HG03139 (cell line): Measurements from ENCODE around the gene UTP25.

ENCODE experiments used
- ATAC-seq: cut with Tn5 transposase; IDR thresholded peaks from one replicate; pipeline ENCODE4 v1.9.1; 2021; ENCODE audit not compliant: unreplicated experiment

The UTP25 gene

DNA sequence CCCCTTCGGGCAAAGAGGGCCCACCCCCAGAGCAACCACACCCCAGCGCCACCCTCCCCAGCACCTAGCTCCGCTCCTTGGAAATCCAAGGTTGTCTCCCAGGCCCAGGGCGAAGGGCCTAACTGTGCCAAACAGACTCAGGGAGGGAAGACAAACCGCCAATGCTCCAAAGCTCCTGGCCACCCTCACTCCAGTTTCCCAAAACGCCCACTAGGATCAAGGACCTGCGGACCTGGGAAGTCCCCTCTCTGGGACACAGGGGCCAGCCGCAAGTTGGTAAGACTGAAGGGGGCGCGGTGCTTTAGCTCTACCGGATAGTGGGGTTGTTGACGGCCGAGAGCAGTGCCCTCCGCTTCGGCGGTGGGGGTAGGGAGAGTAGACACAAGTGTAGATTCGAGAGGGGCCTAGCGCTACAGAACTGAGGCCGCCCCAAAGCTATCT is 22.4 kb upstream of the UTP25 start:
- no peak for ATAC-seq

DNA sequence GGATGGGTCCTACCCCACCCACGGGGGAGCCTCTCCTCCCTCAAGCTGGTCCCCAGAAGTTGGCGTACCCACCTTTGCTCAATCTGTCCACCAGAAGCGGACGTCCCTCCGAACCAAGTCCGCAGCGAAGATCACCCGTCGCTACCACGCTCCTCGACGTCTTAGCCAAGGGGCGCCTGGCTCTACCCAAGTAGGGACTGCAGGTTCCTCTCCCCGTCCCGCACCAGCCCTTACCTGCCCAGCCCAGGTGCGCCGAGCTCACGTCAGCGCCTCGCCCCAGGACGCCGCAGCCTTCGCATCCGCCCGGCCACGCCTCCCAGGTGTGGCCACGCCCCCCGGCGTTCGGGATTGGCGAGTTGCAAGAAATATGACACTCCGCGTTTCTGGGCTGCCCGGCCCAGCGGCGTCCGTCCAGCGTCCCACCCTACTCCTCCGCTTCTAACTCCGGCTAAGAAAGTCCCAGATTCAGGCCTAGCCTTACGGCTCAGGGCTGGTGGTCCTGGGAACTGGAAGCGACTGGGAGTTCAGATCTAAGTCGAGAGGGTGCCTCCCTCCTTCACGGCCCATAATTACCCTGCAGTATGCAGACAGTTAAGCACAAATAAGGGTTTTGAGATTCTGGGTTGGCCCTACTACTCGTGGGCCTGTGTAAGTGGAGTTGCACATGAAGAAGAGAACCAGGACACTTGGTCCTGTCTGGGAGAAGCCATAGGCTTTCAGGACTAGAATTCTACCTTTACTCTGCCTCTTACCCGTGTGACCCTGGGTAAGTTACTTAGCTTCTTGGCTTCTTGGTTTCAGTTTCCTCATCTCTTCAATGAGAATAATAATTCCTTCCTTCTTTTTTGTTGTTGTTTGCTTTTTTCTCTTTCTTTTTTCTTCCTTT is 21.7 kb upstream of the UTP25 start, which contains the start of gene IRF6:
TSS of gene IRF6 (minus strand) at position 268 of the 886 bp plus-strand sequence. CDS start 4,729 bp downstream, outside the sequence.
- peak; percentile 82 for ATAC-seq

DNA sequence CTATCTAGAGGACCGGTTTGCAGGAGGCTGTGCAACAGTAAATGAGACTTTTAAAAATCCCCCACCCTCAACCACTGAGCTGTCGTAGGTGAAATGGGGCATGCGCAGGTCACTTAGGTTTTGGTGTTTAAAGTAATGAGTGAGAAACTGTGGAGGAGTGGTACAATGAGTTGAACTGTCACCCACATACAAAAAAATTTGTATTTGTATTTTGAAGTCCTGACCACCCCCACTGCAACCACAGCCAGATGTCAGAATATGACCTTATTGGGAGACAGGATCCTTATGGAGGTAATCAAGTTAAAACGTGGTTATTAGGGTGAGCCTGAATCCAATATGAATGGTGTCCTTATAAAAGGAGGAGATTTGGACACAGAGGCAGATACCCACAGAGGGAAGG is 20.3 kb upstream of the UTP25 start:
- no peak for ATAC-seq

DNA sequence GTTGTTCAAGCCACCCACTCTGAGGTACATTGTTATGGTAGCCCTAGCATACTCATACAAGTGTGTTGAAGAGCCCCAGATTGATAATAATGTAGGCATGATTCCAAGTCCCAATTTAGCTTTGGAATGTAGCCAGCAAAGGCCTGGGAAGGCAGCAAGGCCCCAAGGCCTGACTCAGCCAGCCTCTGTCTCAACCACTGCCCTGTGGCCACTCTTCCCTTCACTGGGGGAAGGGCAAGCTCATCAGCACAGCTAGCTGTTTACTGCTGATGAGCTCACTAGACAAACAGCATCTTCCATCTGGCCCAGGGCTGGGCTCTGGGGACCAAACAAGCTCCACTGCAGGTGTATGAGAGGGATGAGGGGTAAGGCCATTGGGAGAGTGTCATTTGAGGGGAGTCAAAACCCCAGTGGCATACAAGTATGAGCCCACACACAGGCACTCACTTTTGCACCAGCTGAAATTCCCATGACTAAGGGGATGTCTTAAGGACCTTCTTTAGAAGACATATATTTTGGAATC is 19.7 kb upstream of the UTP25 start:
- no peak for ATAC-seq

DNA sequence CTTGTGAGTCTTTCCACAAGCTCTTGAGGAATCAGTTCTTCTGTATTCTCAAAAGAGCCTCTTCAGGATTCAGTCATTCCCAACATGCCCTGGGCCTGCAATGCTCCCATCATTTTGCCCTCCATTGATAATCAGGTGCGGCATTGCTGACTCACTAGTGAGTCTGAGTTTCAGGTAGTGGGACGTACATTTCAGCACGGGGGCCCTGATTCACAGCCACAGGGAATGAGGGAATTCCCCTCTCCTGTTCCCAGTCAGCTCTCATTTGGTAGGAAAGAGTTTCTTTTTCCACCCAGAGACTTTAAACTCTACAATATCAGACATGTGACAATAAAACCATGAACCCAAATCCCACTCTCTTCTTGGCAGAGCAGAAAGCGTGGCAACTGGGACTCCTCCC is 18.2 kb upstream of the UTP25 start:
- no peak for ATAC-seq

DNA sequence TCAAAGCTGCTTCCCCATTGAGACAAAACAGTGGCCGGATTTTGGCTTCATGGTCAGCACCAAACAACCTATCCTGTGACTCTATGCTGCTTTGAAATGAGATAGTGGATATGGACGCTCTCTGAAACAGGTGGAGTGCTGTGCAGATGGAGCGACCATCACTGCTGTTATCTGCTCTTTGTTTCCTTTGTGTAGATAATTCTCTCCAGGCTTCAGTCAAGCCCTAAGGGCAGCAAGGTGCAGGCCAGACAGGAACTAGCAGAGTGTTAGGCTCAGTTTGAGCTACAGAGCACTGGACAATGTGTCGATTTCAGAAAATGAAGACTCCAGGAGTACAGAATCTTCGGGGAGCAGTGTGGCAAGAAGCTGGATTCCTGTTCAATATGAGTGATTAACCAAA is 17.0 kb upstream of the UTP25 start:
- ATAC-seq: no peak

DNA sequence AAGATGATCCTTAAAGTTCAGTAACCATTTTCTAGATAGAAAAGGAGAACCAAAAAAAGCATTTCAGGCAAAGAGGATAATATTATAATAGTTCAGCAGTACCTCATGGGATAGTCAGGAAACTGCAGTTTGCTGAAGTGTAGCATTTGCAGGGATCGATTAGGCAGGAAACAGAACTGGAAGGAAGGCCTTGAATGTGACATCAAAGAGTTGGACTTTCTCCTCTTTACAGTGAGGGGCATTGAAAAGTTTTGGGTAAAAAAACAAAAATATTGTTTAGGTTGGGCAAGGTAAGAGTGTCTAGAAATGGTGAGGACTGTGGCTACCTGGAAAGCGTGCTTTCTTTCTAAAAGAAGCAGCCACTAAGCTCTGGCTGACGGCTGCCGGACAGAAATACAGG is 13.9 kb upstream of the UTP25 start:
- no peak for ATAC-seq

DNA sequence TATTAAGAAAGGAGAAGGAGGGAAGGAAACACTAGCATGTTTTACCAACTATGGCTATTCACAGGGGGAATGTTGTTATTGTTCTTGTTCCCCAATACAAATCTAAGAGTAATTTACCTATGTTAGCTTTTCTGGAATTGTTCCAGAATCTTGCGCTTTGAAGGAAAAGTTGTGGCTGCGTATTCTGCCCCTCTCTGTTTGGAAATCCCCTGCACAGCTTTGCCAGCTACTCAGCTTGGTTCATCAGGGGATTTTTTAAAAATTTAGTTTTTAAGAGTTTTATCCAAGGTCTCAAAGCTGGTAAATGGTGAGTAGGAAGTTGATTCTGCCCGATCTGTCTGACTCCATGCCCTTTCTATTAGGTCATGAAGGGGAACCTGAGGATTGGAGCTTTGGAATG is 12.3 kb upstream of the UTP25 start:
- ATAC-seq: no peak

DNA sequence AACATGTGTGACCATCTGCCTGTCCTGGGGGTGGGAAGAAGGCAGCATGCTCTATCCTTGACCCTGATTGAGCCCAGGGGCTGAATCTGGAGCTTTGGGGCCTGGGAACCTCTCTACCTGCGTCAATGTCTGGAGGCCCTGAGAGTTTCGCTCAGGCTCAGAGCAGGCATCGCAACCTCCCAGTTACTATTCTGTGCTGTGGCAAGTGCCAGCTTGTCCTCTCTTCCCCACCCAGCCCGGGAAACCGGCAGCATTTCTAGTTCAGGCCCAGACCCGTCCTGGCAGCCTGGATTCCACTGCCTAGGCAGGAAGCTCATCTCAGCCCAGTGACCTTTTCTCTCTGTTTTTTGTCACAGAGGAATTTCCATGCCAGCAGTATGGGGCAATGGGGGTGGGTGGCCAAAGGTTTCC is 11.8 kb upstream of the UTP25 start:
- ATAC-seq: no peak

DNA sequence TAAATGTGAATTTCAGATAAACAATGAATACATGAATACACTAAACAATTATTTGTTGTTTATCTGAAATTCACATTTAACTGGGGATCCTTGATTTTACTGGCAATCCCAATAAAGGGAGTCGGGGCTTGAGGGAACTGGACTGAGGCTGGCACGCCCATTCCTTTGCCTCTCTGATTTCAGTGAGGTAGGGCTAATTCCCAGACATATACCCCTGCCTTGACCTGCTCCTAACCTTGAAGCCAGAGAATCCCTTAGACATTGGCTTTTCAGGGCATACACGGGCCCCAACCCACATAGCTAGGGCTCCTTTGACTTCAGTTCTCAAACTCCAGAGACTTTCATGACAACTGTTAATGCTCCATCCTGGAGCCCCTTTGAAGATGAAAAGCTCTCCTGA is 10.8 kb upstream of the UTP25 start:
- no peak for ATAC-seq

DNA sequence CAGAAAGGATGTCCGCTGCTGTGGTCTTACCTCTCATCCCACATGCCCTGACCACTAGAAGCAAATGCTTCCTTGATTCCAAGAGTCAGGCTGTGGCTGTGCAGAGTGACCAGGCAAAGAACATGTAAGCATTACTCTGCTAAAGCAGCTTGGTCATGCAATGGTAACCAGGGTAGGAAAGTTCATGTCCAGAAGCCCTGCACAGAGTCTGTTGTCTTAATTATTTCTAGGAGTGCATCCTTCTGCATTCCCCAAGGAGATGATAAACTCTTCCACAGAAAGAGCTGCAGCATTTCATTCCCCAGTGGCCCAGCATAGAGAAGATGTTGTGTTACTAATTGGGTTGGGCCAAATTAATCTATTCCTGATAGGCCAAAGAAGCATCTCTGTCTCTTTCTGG is 10.1 kb upstream of the UTP25 start:
- ATAC-seq: no peak

DNA sequence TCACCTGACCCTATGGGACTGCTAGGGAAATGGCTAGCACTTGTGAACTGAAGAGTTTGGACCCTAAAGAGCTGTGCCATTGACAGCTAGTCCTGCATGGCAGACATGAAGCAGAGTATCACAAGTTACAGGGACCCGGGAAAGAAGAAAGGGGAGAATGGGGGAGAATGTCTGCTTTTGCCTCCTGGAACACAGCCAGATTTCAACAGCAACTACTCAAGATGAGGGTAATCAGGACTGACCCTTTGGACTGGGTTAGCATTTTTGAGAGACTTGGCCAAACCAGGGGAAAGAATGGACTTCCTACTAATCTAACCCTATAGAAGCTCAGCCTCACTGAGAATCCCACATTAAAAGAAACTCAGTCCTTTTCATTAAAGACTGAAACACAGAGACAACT is 8.7 kb upstream of the UTP25 start:
- ATAC-seq: no peak

DNA sequence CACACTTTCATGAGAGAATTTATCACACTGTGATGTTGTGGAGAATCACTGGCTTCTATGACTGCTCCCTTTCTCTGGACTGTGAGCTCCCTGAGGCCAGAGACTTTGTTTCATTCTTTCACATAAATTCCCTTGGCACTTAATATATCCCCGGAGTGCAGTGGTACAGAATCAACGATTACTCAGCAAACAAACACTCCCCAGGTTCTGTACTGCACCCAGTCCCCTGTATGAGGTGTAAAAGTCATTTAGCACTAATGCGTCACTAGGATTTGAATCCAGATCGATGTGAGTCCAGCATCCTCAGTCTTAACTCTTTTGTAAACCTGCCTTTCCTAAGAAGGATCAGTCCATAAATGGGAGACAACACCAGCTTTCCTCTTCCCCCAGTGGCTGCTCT is 6.8 kb upstream of the UTP25 start:
- no peak for ATAC-seq

DNA sequence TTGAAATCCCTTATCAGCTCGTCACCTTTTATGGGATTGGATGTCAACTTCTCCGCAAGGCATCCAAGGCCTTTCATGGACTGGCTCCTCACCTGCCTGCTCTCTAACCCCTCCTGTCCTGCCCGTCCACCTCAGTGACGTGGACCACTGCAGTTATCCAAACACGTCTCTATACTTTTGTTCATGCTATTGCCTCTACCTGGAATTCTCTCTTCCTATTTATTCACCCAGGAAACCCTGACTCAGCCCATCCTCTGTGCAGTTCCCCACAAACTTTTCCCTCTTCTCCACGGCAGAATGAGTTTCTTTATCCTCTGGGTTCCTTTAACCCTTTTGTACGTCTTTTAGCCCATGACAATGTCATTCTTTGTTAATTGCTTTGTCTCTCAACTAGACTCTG is 5.1 kb upstream of the UTP25 start:
- no peak for ATAC-seq

DNA sequence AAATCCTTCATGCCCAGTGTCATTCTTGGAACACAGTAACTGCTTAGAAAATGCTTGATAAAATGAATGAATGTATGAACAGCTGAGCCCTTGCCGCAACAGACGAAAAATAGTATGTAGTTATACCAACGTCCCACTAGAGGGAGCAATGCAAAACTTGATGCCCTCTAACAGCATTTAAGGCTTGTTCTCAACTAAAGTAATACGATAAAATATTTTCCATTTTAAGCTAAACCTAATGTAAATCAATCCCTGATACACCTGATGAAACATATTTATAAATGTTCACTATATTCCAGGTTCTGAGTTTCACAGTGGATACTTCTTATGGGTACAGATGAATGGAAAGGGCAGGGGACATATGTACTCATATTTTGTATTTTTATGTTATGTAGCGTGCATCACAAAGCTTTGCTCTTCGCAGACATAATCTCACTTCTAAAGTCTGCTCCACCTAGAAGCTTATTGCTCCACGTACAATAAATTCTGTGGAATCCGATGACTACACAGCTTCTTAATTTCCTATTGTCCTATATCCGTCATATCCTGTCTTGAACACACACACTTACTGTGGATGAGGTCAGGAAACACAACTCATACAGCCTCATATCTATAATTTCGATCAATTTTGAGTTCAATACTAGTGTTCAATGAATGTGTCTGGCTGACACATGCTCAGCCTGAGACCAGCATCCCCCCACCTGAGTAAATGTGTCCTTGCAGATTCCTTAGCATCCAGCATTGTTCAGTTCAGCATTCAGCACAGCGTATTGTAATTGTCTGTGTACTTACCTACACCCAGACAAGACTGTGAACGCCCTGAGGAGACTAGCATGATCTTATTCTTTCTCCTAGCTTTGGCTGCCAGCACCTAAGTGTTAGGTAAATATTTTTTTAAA is 4.4 kb upstream of the UTP25 start:
- no peak for ATAC-seq

DNA sequence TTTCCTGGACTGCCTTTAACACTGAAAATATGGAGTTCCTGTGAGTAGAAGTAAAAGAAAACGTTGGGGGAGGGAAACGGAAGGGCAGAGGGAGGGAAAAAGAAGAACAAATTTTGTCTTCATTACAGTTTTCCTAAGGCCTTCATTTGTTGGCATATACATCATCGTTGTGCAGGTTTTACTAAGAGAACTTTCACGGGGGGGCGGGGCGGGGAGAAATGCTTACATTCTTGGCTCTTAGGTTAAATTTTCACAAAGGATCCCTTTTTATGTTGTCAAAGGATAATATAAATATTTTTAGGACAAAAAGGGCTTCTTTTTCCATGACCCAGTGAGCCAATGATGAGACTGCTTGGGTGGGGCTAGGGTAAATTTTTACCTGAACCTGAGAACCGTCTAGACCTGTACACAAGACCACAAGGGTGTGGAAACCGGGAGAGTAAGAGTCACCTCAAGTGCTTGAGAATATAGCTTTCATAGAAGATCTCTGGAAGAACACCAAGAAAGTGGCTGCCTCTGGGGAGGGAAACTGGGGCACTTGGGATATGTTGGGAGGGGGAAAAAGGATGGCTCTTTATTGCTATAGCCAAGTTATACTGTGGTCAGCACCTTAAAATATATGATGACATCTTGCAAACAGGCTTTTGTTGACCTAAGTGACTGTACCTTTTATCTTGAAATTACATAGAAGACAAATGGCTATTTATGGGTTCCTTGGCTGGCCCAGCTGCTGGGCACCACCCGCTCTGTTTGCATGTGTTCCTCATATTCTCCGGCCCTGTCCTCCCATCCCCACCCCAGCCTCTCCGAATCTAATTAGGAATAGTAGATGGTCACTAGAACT is 2.0 kb upstream of the UTP25 start:
- no peak for ATAC-seq

DNA sequence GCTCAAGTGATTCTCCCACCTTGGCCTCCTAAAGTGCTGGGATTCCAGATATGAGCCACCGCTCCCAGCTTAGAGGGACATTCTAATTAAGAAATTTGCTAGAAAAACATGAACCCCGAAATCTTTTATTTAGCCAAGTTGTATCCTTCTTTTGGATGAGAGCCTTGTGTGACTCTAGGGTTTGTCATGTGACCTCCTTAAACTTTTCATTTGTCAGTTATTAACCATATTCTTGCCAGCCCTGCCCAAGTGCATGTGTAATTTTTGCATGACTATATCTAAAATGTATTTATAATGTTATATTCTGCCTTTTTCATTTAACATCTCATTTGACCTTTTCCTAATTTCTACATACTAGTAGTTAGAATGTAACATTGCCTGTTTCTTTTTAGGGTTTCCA is 1.9 kb downstream of the UTP25 start:
- no peak for ATAC-seq

DNA sequence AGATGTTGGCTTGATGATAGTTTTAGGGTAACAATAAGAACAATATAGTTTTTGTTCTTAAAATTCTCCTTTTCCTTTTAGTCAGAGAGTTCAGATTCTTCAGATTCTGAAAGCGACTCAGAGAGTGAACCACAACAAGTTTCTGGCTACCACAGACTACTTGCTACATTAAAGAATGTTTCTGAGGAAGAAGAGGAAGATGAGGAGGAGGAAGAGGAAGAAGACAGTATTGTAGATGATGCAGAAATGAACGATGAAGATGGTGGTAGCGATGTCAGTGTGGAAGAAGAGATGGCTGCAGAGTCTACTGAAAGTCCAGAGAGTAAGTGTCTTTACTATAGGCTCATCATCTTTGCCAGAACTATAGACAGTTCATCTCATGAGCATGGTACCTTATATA is 3.0 kb downstream of the UTP25 start:
- ATAC-seq: no peak

DNA sequence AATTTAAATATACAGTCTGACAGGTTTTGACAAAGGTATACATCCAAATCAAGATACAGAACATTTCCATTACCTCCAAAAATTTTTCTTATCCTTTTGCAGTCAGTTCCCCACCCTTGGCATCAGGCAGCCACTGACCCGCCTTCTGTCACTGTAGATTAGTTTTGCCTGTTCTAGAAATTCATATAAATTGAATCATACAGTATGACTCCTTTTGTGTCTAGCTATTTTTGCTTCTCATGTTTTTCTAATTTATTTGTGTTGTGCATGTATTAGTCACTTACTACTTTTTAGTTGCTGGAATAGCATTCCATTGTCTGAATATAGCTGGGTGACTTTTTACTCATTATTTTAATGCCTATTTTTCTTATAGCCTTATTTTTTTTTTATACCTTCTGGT is 3.8 kb downstream of the UTP25 start:
- ATAC-seq: no peak

DNA sequence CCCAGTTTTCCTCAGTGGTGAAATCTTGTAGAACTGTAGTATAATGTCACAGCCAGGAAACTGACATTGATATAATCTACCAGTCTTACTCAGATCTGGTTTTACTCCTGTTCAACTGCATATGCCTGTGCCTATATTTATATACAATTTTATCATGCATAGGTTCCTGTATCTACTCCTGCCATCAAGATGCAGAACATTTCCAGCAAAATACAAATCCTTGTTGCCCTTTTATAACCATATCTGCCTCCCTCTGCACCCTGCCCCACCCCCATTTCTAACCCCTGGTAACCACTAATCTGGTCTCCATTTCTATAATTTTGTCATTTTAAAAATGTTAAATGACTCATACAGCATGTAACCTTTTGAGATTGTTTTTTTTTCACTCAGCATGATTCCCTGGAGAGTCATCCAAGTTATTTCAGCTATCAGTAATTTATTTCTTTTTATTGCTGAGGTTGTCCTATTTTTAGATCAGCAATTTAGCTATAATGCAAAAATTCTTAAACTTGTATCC is 8.1 kb downstream of the UTP25 start:
- no peak for ATAC-seq

DNA sequence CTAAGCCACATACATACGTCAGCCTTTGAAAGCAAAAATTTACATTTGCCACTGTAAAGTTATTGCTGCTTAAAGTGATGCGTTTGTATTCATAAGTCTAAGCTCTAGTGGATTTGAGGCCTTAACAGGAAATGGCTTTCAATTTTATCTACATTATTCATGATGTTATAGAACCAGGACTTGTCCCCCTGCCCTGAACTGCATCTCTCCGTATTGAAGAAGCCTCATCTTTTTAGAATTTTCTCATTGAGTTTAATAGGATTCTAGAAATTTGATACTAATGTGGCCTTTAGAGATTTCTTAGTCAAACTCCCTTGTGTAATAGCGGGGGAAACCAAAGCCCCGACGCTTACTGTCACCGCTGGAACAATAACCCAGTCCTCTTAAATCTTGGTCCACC is 9.9 kb downstream of the UTP25 start:
- ATAC-seq: no peak
